ENCODE data around the gene FLNB. TPM values are rescaled to one million over a fixed set of nuclear protein-coding genes. Genes with fewer than 3 reads are reported as not detected.

The FLNB gene
- total RNA-seq, 3 donors from 2014 or later (not counting 1 experiment from before 2014, with no cell fraction given) = 24.6 to 30.8 (median 26.6) TPM

DNA sequence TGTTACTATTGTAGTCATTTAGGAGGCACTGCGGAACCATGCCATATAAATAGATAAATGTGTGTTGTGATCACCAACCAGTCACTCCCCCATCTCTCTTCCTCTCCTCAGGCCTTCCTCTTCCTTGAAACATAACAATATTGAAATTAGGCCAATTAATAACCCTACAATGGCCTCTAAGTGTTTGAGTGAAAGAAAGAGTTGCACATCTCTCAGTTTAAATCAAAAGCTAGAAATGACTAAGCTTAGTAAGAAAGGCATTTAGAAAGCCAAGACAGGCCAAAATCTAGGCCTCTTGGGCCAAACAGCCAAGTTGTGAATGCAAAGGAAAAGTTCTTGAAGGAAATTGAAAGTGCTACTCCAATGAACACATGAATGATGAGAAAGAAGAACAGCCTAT lies 210.7 kb downstream of the FLNB start:
- DNase-seq (no peak), ATAC-seq (no peak)
- peaks cover 0 to 2% of the 10 kb centered on the region in 2 donors for H3K27me3 Mint-ChIP-seq (ENCODE audit: low read depth in 2 of 2)
- H3K4me3 ChIP-seq (ENCODE audit: low read length) = no peak overlapping the region
- no peak overlapping the region for H3K27ac Mint-ChIP-seq
- no peaks in the 10 kb centered on the region for H3K9me3 Mint-ChIP-seq
- H3K27ac ChIP-seq (ENCODE audit: low read length) = no peak overlapping the region
- no CpG with 5 or more reads among the region's 1 CpG for WGBS (ENCODE audit: insufficient coverage)
- no peaks in the 10 kb centered on the region for H3K9me3 ChIP-seq (ENCODE audit: control insufficient read depth, insufficient read depth, low read length)
- intact Hi-C loops (cut with micrococcal nuclease) = loop anchor here (5.0 kb wide), 2 partner anchors 212 to 822 kb away; partner anchors contain the start of gene FLNB
- no peaks in the 10 kb centered on the region for H3K36me3 Mint-ChIP-seq
- no peak overlapping the region for H3K4me3 Mint-ChIP-seq
- H3K4me1 Mint-ChIP-seq = peaks cover 8 to 14% of the 10 kb centered on the region in 2 donors
- TF ChIP-seq, protein P1, sequence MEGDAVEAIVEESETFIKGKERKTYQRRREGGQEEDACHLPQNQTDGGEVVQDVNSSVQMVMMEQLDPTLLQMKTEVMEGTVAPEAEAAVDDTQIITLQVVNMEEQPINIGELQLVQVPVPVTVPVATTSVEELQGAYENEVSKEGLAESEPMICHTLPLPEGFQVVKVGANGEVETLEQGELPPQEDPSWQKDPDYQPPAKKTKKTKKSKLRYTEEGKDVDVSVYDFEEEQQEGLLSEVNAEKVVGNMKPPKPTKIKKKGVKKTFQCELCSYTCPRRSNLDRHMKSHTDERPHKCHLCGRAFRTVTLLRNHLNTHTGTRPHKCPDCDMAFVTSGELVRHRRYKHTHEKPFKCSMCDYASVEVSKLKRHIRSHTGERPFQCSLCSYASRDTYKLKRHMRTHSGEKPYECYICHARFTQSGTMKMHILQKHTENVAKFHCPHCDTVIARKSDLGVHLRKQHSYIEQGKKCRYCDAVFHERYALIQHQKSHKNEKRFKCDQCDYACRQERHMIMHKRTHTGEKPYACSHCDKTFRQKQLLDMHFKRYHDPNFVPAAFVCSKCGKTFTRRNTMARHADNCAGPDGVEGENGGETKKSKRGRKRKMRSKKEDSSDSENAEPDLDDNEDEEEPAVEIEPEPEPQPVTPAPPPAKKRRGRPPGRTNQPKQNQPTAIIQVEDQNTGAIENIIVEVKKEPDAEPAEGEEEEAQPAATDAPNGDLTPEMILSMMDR (IDR thresholded peaks at IDR 0.05) = no peak
- no peaks in the 10 kb centered on the region for H3K27me3 ChIP-seq (ENCODE audit: control insufficient read depth, insufficient read depth, low read length)
- no peaks in the 10 kb centered on the region for H3K36me3 ChIP-seq (ENCODE audit: control insufficient read depth, insufficient read depth, low read length)
- peaks cover 23% of the 10 kb centered on the region for H3K4me1 ChIP-seq (ENCODE audit: control insufficient read depth, insufficient read depth, low read length)

Other genes with a start within 250 kb of the FLNB start
- 1 to 10 TPM in 1 of 3 donors, not detected in 2; 1.3 TPM for gene DNASE1L3, start 202.6 kb downstream of the FLNB start, total RNA-seq
- 10 to 100 TPM in 1 of 3 donors, 1 to 10 TPM in 2; 5.0 to 10.6 (median 9.3) TPM for gene ABHD6, start 229.4 kb downstream of the FLNB start, total RNA-seq